H1 (cell line): ENCODE data around the gene CACNG1. TPM values are rescaled to one million over a fixed set of nuclear protein-coding genes. Genes with fewer than 3 reads are reported as not detected.

ENCODE experiments used
- CTCF ChIA-PET: fragments of 300-600 bp; sonication (Branson Sonifier 250); formaldehyde crosslinking; loops from one replicate; lab custom pipeline; 2021; ENCODE audit not compliant: partially characterized antibody; lab: Charles Lee
- POLR2A ChIA-PET: fragments of 300-600 bp; sonication (Branson Sonifier 250); formaldehyde crosslinking; loops from one replicate; lab custom pipeline; 2021; ENCODE audit warnings: inconsistent platforms; ENCODE audit not compliant: partially characterized antibody; lab: Charles Lee
- DNase-seq, 2 experiments: peaks; one replicate each; pipeline versions ENCODE4 v3.0.0 to v3.0.0-alpha.2; 2010 to 2022; ENCODE audit warnings: low spot score in 2 of 2, low read depth in 1 of 2, mixed read lengths in 1 of 2
- FAIRE-seq: peaks from 2 replicates; lab custom pipeline; 2011; peaks lifted over from hg19 to GRCh38; lab: Jason Lieb, UNC
- H2AFZ ChIP-seq: 2 replicates; pipeline ENCODE4 v1.8.1; 2012; ENCODE audit warnings: low read length, inconsistent platforms
- H2AK5ac ChIP-seq: 2 replicates; pipeline ENCODE4 v1.6.1; 2013; ENCODE audit warnings: low read depth, low read length
- H2BK120ac ChIP-seq: replicated peaks from 2 replicates; pipeline ENCODE3; 2013; ENCODE audit warnings: low read depth, low read length, inconsistent platforms
- H2BK12ac ChIP-seq: 2 replicates; pipeline ENCODE4 v1.6.1; 2013; ENCODE audit warnings: low read depth, low read length
- H2BK15ac ChIP-seq: 2 replicates; pipeline ENCODE4 v1.6.1; 2013; ENCODE audit warnings: low read length
- H2BK20ac ChIP-seq: 2 replicates; pipeline ENCODE4 v1.6.1; 2013; ENCODE audit warnings: low read length
- H2BK5ac ChIP-seq: 2 replicates; pipeline ENCODE4 v1.6.1; 2013; ENCODE audit warnings: low read depth, low read length
- H3K14ac ChIP-seq: 2 replicates; pipeline ENCODE4 v1.6.1; 2013; ENCODE audit warnings: inconsistent platforms; ENCODE audit not compliant: insufficient read length
- H3K18ac ChIP-seq: 2 replicates; pipeline ENCODE4 v1.6.1; 2013; ENCODE audit warnings: low read length; ENCODE audit errors: extremely low read depth
- H3K23ac ChIP-seq: 2 replicates; pipeline ENCODE4 v1.6.1; 2013; ENCODE audit warnings: inconsistent platforms; ENCODE audit not compliant: insufficient read length
- H3K23me2 ChIP-seq: 2 replicates; pipeline ENCODE4 v1.6.1; 2013; ENCODE audit warnings: low read depth, low read length
- H3K27ac ChIP-seq: 2 replicates; pipeline ENCODE4 v1.6.1; 2011; ENCODE audit warnings: low read depth, low read length, inconsistent platforms
- H3K27me3 ChIP-seq, 4 experiments: replicated peaks in 1 of 4; 1 replicate in 1 of 4; 2 replicates in 3 of 4; pipeline versions ENCODE4 v1.6.1 to v1.8.1; 2011 to 2013; ENCODE audit warnings: low read length in 3 of 4, mild to moderate bottlenecking in 3 of 4, inconsistent platforms in 2 of 4, mixed read lengths in 2 of 4, moderate library complexity in 1 of 4; ENCODE audit not compliant: control insufficient read depth in 3 of 4, insufficient read depth in 3 of 4; ENCODE audit errors: extremely low read depth in 1 of 4
- H3K36me3 ChIP-seq, 4 experiments: 2 replicates each; pipeline versions ENCODE4 v1.6.1 to v1.8.1; 2011 to 2013; ENCODE audit warnings: mild to moderate bottlenecking in 4 of 4, low read length in 3 of 4, moderate library complexity in 2 of 4, control low read depth in 1 of 4, inconsistent platforms in 1 of 4; ENCODE audit not compliant: insufficient read depth in 4 of 4, control insufficient read depth in 2 of 4
- H3K4ac ChIP-seq: replicated peaks from 2 replicates; pipeline ENCODE3; 2013; ENCODE audit warnings: low read length, low read depth, mixed read lengths, inconsistent platforms; ENCODE audit not compliant: insufficient read length
- H3K4me1 ChIP-seq, 4 experiments: replicated peaks in 1 of 4; 1 replicate in 1 of 4; 2 replicates in 3 of 4; pipeline versions ENCODE4 v1.6.1 to v1.8.1; 2011 to 2013; ENCODE audit warnings: low read length in 3 of 4, inconsistent platforms in 2 of 4, mixed read lengths in 1 of 4; ENCODE audit not compliant: insufficient read depth in 4 of 4, control insufficient read depth in 3 of 4
- H3K4me2 ChIP-seq, 2 experiments: 2 replicates each; pipeline versions ENCODE4 v1.6.1 to v1.8.1; 2011 to 2013; ENCODE audit warnings: low read depth in 2 of 2, low read length in 2 of 2, control low read depth in 1 of 2, inconsistent platforms in 1 of 2, mild to moderate bottlenecking in 1 of 2; ENCODE audit not compliant: insufficient read depth in 1 of 2
- H3K4me3 ChIP-seq, 4 experiments: fragments of 200-600, 300-600 bp in 1 of 4; sonication (generic), shearing (Covaris generic), sonication (Bioruptor Twin) in 1 of 4; 2 replicates each; pipeline versions ENCODE4 v1.5.1 to v1.8.1; 2011 to 2016; ENCODE audit warnings: low read length in 4 of 4, low read depth in 3 of 4, control low read depth in 2 of 4, inconsistent platforms in 2 of 4, mild to moderate bottlenecking in 2 of 4, mixed read lengths in 1 of 4, moderate library complexity in 1 of 4; ENCODE audit not compliant: insufficient read depth in 2 of 4; ENCODE audit errors: extremely low read depth in 1 of 4
- H3K56ac ChIP-seq: replicated peaks from 2 replicates; pipeline ENCODE3; 2013; ENCODE audit warnings: low read depth, mild to moderate bottlenecking, mixed read lengths, low read length, inconsistent platforms; ENCODE audit not compliant: insufficient read length
- H3K79me1 ChIP-seq: 2 replicates; pipeline ENCODE4 v1.6.1; 2013; ENCODE audit warnings: low read depth, low read length, control low read depth
- H3K79me2 ChIP-seq, 2 experiments: 2 replicates each; pipeline versions ENCODE4 v1.6.1 to v1.8.1; 2012 to 2013; ENCODE audit warnings: low read length in 2 of 2, mild to moderate bottlenecking in 2 of 2, inconsistent platforms in 1 of 2; ENCODE audit not compliant: insufficient read depth in 2 of 2, control insufficient read depth in 1 of 2
- H3K9ac ChIP-seq, 4 experiments: replicated peaks in 1 of 4; 1 replicate in 1 of 4; 2 replicates in 3 of 4; pipeline versions ENCODE4 v1.6.1 to v1.8.1; 2011 to 2013; ENCODE audit warnings: low read depth in 3 of 4, low read length in 3 of 4, control low read depth in 2 of 4, mild to moderate bottlenecking in 2 of 4, moderate library complexity in 2 of 4, inconsistent platforms in 1 of 4; ENCODE audit errors: extremely low read depth in 1 of 4
- H3K9me3 ChIP-seq, 2 experiments: 2 replicates each; pipeline versions ENCODE4 v1.6.1 to v1.8.1; 2012 to 2013; ENCODE audit warnings: mild to moderate bottlenecking in 2 of 2, moderate library complexity in 2 of 2, control low read depth in 1 of 2, inconsistent platforms in 1 of 2, low read depth in 1 of 2, low read length in 1 of 2, mixed read lengths in 1 of 2; ENCODE audit not compliant: insufficient read depth in 2 of 2
- H4K20me1 ChIP-seq, 2 experiments: replicated peaks in 1 of 2; 2 replicates each; pipeline versions ENCODE3 to v1.8.1; 2011 to 2013; ENCODE audit warnings: inconsistent platforms in 2 of 2, low read length in 2 of 2, mild to moderate bottlenecking in 1 of 2; ENCODE audit not compliant: insufficient read depth in 2 of 2, control insufficient read depth in 1 of 2
- H4K5ac ChIP-seq: 2 replicates; pipeline ENCODE4 v1.6.1; 2013; ENCODE audit warnings: low read length, low read depth, mixed read lengths, inconsistent platforms; ENCODE audit not compliant: insufficient read length
- H4K8ac ChIP-seq: 2 replicates; pipeline ENCODE4 v1.8.0; 2013; ENCODE audit warnings: mild to moderate bottlenecking, moderate library complexity, low read length, inconsistent platforms; ENCODE audit not compliant: insufficient read depth; ENCODE audit errors: extremely low read depth
- H4K91ac ChIP-seq: replicated peaks from 2 replicates; pipeline ENCODE3; 2013; ENCODE audit warnings: low read length, mixed read lengths, inconsistent platforms; ENCODE audit not compliant: insufficient read length
- ASH2L ChIP-seq: fragments of 200-600, 300-600 bp; sonication (generic); IDR thresholded peaks from one replicate; pipeline ENCODE4 v1.7.1; 2017; ENCODE audit warnings: low read length
- BCL11A ChIP-seq, 2 experiments: IDR thresholded peaks; one replicate each; pipeline ENCODE4 v1.6.1; 2011; ENCODE audit warnings: low read depth in 2 of 2, low read length in 2 of 2, mild to moderate bottlenecking in 2 of 2
- JUN ChIP-seq: IDR thresholded peaks from 2 replicates; pipeline ENCODE4 v1.6.1; 2011; ENCODE audit warnings: low read depth, mild to moderate bottlenecking, improper control_type of control experiment, low read length
- KDM1A ChIP-seq: fragments of 200-600, 300-600 bp; sonication (generic); IDR thresholded peaks from 2 replicates; pipeline ENCODE4 v1.7.1; 2016; ENCODE audit warnings: mild to moderate bottlenecking, low read length, borderline replicate concordance
- KDM5A ChIP-seq: fragments of 200-600 bp; IDR thresholded peaks from 2 replicates; pipeline ENCODE4 v1.7.1; 2012; ENCODE audit warnings: mild to moderate bottlenecking, low read length, inconsistent platforms, mixed read lengths
- SIN3A ChIP-seq, 2 experiments: IDR thresholded peaks in 1 of 2; conservative IDR thresholded peaks in 1 of 2; 2 replicates each; pipeline ENCODE4 v1.6.1; 2011 to 2012; ENCODE audit warnings: low read length in 2 of 2, improper control_type of control experiment in 1 of 2, low read depth in 1 of 2, mild to moderate bottlenecking in 1 of 2
- WGBS, 2 experiments: shearing (Covaris generic) in 1 of 2; methylation state at CpG; one replicate each; pipeline versions ENCODE4 v1.1.6 to v1.1.7; 2013 to 2015; ENCODE audit warnings: low lambda C conversion rate in 2 of 2, mixed read lengths in 2 of 2, inconsistent platforms in 1 of 2, low coverage in 1 of 2, missing lambda C conversion rate in 1 of 2; ENCODE audit not compliant: insufficient replicate concordance in 2 of 2, insufficient coverage in 1 of 2, insufficient read length in 1 of 2; ENCODE audit errors: extremely low coverage in 1 of 2, missing lambda C conversion rate in 1 of 2; 5-methylcytosine and 5-hydroxymethylcytosine counted together
- polyA plus RNA-seq, 7 experiments: library from polyadenylated mRNA; depleted of rRNA in 3 of 7; stranded (reverse) in 5 of 7; unstranded in 2 of 7; fragments of >200 nt in 5 of 7; fragments of 200-250 nt in 2 of 7; gene quantifications; 1 replicate in 5 of 7; 2 replicates in 1 of 7; 4 replicates in 1 of 7; pipeline versions ENCODE4 v1.2.1 to v1.2.3, GENCODE V29; 2011 to 2013; ENCODE audit warnings: missing spikeins in 2 of 7, mixed read lengths in 2 of 7
- total RNA-seq: library from RNA; stranded (reverse); fragmentation: NEBNext Ultra II Directional; extraction: Animal tissue kit (Norgen Biotek cat#: 25700); gene quantifications from 2 replicates; pipeline ENCODE4 v1.2.1, GENCODE V29; 2021
- TF ChIP-seq, protein P1 (sequence below): IDR thresholded peaks from 2 replicates; pipeline ENCODE4 v1.6.1; 2011; ENCODE audit warnings: low read depth, mild to moderate bottlenecking, low read length; ENCODE audit not compliant: insufficient read depth

Gene CACNG1
- total and polyA plus RNA-seq, 2 of the 8 experiments (the other 6 are each of a cell fraction or from before 2014, with no cell fraction given) = not detected

DNA sequence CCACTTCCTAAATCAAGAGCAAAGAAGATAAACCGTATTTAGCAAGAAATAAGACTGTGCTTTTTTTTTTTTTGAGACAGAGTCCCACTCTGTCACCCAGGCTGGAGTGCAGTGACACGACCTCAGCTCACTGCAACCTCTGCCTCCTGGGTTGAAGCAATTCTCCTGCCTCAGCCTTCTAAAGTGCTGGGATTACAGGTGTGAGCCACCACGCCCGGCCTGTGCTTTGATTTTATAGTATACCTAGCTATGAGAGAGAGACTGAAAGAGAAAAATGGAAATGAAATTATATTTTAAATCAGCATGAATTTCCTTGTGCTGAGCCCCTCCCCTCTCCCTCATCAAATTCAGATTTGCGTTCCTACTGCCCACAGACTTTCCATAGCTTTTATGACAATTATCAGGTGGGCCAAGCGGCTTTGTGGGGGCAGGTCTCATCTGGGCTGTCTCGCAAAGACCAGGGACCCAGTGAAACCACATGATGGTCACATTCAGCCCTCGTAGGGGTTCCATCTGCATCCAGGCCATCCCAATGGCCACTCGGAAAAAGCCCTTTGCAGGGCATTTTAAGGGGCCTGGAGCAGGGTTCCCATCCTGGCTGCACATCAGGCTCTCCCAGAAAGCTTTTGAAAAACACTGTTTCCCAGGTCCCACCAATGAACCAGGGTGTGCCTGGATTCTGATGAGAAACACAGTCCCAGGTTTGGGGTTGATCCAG is 8.5 kb downstream of the CACNG1 start:
- CTCF ChIA-PET = interaction anchor here (0.6 to 1.3 kb wide), 3 partner anchors 36 to 533 kb away, joined by 3 to 4 read pairs (median 3); no protein-coding TSS in a partner anchor
- no peak overlapping the region for H3K4ac ChIP-seq
- no peak for DNase-seq
- H2BK120ac ChIP-seq = no peak overlapping the region
- no peak overlapping the region for H3K4me3 ChIP-seq
- H3K23me2 ChIP-seq = peaks cover 2% of the 10 kb centered on the region; the same call in 1 of the 2 replicates
- no peak overlapping the region for H3K4me2 ChIP-seq
- H2AK5ac ChIP-seq = no peak overlapping the region
- H3K9me3 ChIP-seq = peaks cover 3 to 13% of the 10 kb centered on the region in 2 experiments; a peak in 2 of 4 replicates
- H4K8ac ChIP-seq = no peak overlapping the region
- H3K79me1 ChIP-seq = no peaks in the 10 kb centered on the region
- no peak overlapping the region for H2BK20ac ChIP-seq
- no peak overlapping the region for H4K5ac ChIP-seq
- H3K9ac ChIP-seq = no peak overlapping the region
- H3K56ac ChIP-seq = no peak overlapping the region
- H4K20me1 ChIP-seq = no peaks in the 10 kb centered on the region
- no peak overlapping the region for H3K18ac ChIP-seq
- no peak overlapping the region for H3K23ac ChIP-seq
- H3K36me3 ChIP-seq = no peaks in the 10 kb centered on the region
- H4K91ac ChIP-seq = no peak overlapping the region
- no peaks in the 10 kb centered on the region for H3K79me2 ChIP-seq
- 87% methylated on average over 9 of the region's 9 CpGs; no CpG with 5 or more reads in 1 of the 2 experiments for WGBS, 2 experiments
- no peak overlapping the region for H2AFZ ChIP-seq
- no peak overlapping the region for H2BK12ac ChIP-seq
- H3K4me1 ChIP-seq = no peaks in the 10 kb centered on the region
- no peak for FAIRE-seq
- no peak overlapping the region for H2BK15ac ChIP-seq
- no peak overlapping the region for H2BK5ac ChIP-seq
- H3K27ac ChIP-seq = no peak overlapping the region
- H3K27me3 ChIP-seq = no peaks in the 10 kb centered on the region; a peak in 1 of 7 replicates
- POLR2A ChIA-PET = no interaction called here
- H3K14ac ChIP-seq = no peak overlapping the region
- TF ChIP-seq KDM1A = no peak
- no peak for TF ChIP-seq SIN3A (conservative IDR thresholded peaks at IDR 0.05 in 1 of 2, IDR thresholded peaks at IDR 0.05 in 1 of 2; ENCODE audit: low read depth in 1 of 2, low read length in 2 of 2)
- no peak for TF ChIP-seq BCL11A (IDR thresholded peaks at IDR 0.05; ENCODE audit: low read depth in 2 of 2, low read length in 2 of 2)
- no peak for TF ChIP-seq KDM5A
- TF ChIP-seq, protein P1, sequence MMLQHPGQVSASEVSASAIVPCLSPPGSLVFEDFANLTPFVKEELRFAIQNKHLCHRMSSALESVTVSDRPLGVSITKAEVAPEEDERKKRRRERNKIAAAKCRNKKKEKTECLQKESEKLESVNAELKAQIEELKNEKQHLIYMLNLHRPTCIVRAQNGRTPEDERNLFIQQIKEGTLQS = no peak
- no peak for TF ChIP-seq ASH2L
- no peak for TF ChIP-seq JUN
